ENCODE data around the gene ARID2. TPM values are rescaled to one million over a fixed set of nuclear protein-coding genes. Genes with fewer than 3 reads are reported as not detected.

Gene ARID2
- total and polyA plus RNA-seq, 10 of the 15 experiments (the other 5 are each of a cell fraction or from before 2014, with no cell fraction given): 9.2 to 29.8 (median 20.3) TPM

- intact Hi-C loops (cut with micrococcal nuclease; ENCODE audit: unreplicated experiment): no loop called here
- no peak for DNase-seq (ENCODE audit: low read depth, low spot score)
- FAIRE-seq: no peak
- H3K79me2 ChIP-seq (ENCODE audit: control insufficient read depth, insufficient read depth, low read length): no peaks in the 10 kb centered on the region
- no peaks in the 10 kb centered on the region for H4K20me1 ChIP-seq (ENCODE audit: control insufficient read depth, insufficient read depth)
- ChIA-PET RAD21 (ENCODE audit: unreplicated experiment) (interaction anchor here (0.7 kb wide), 1 partner anchor 94 kb away, joined by 3 read pairs; no protein-coding TSS in a partner anchor), POLR2A (no interaction called here), CTCF (interaction anchor here (0.6 to 1.5 kb wide), 3 partner anchors 42 to 296 kb away, joined by 3 to 5 read pairs (median 3); no protein-coding TSS in a partner anchor), SMC1A (ENCODE audit: uncharacterized antibody, unreplicated experiment) (interaction anchor here (1.2 to 1.4 kb wide), 2 partner anchors 11 to 69 kb away, joined by 3 to 4 read pairs; no protein-coding TSS in a partner anchor)
- no peak overlapping the region for H2AFZ ChIP-seq (ENCODE audit: control insufficient read depth, low read depth, low read length)
- H3K9ac ChIP-seq (ENCODE audit: control insufficient read depth, insufficient read depth, low read length): no peak overlapping the region
- H3K27ac ChIP-seq (ENCODE audit: control insufficient read depth, insufficient read depth): no peak overlapping the region
- H3K4me2 ChIP-seq (ENCODE audit: control insufficient read depth, insufficient read depth): no peak overlapping the region
- in situ Hi-C loops (cut with MboI): no loop called here
- peaks cover 0 to 5% of the 10 kb centered on the region in 2 experiments; a peak in 2 of 4 replicates for H3K36me3 ChIP-seq (ENCODE audit: control insufficient read depth in 2 of 2, insufficient read depth in 2 of 2, low read length in 1 of 2)
- no peaks in the 10 kb centered on the region for H3K27me3 ChIP-seq (replicated peaks in 1 of 2; ENCODE audit: control insufficient read depth in 2 of 2, insufficient read depth in 2 of 2, low read length in 1 of 2)
- H3K4me1 ChIP-seq (ENCODE audit: control insufficient read depth, insufficient read depth, low read length): no peaks in the 10 kb centered on the region
- BruUV-seq (replicated peaks): no TSS peak
- WGBS (ENCODE audit: insufficient coverage, insufficient replicate concordance, low lambda C conversion rate, missing lambda C conversion rate): 100% methylated on average over 1 of the region's 1 CpG
- no peak for ATAC-seq
- H3K4me3 ChIP-seq: no peak overlapping the region
- no peaks in the 10 kb centered on the region for H3K9me3 ChIP-seq (replicated peaks; ENCODE audit: control insufficient read depth, insufficient read depth, low read length)
- TF ChIP-seq MLLT1 (IDR thresholded peaks at IDR 0.05) (no peak), KAT2A (conservative IDR thresholded peaks at IDR 0.05; ENCODE audit: control insufficient read depth, low read depth, low read length) (no peak), ZNF207 (IDR thresholded peaks at IDR 0.05; ENCODE audit: borderline replicate concordance) (no peak), YY1 (IDR thresholded peaks at IDR 0.05; ENCODE audit: low read depth, low read length) (no peak), ZNF24 (IDR thresholded peaks at IDR 0.05) (no peak), SMAD1 (IDR thresholded peaks at IDR 0.05; ENCODE audit: low read depth, partially characterized antibody) (no peak), ATF7 (IDR thresholded peaks at IDR 0.05; ENCODE audit: low read depth) (no peak), SMC3 (IDR thresholded peaks at IDR 0.05; ENCODE audit: borderline replicate concordance, low read length) (no peak)
- TF ChIP-seq, protein P1, sequence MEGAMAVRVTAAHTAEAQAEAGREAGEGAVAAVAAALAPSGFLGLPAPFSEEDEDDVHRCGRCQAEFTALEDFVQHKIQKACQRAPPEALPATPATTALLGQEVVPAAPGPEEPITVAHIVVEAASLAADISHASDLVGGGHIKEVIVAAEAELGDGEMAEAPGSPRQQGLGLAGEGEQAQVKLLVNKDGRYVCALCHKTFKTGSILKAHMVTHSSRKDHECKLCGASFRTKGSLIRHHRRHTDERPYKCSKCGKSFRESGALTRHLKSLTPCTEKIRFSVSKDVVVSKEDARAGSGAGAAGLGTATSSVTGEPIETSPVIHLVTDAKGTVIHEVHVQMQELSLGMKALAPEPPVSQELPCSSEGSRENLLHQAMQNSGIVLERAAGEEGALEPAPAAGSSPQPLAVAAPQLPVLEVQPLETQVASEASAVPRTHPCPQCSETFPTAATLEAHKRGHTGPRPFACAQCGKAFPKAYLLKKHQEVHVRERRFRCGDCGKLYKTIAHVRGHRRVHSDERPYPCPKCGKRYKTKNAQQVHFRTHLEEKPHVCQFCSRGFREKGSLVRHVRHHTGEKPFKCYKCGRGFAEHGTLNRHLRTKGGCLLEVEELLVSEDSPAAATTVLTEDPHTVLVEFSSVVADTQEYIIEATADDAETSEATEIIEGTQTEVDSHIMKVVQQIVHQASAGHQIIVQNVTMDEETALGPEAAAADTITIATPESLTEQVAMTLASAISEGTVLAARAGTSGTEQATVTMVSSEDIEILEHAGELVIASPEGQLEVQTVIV (IDR thresholded peaks at IDR 0.05; ENCODE audit: borderline replicate concordance, partially characterized antibody): no peak
- TF ChIP-seq, protein P2, sequence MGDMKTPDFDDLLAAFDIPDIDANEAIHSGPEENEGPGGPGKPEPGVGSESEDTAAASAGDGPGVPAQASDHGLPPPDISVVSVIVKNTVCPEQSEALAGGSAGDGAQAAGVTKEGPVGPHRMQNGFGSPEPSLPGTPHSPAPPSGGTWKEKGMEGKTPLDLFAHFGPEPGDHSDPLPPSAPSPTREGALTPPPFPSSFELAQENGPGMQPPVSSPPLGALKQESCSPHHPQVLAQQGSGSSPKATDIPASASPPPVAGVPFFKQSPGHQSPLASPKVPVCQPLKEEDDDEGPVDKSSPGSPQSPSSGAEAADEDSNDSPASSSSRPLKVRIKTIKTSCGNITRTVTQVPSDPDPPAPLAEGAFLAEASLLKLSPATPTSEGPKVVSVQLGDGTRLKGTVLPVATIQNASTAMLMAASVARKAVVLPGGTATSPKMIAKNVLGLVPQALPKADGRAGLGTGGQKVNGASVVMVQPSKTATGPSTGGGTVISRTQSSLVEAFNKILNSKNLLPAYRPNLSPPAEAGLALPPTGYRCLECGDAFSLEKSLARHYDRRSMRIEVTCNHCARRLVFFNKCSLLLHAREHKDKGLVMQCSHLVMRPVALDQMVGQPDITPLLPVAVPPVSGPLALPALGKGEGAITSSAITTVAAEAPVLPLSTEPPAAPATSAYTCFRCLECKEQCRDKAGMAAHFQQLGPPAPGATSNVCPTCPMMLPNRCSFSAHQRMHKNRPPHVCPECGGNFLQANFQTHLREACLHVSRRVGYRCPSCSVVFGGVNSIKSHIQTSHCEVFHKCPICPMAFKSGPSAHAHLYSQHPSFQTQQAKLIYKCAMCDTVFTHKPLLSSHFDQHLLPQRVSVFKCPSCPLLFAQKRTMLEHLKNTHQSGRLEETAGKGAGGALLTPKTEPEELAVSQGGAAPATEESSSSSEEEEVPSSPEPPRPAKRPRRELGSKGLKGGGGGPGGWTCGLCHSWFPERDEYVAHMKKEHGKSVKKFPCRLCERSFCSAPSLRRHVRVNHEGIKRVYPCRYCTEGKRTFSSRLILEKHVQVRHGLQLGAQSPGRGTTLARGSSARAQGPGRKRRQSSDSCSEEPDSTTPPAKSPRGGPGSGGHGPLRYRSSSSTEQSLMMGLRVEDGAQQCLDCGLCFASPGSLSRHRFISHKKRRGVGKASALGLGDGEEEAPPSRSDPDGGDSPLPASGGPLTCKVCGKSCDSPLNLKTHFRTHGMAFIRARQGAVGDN (IDR thresholded peaks at IDR 0.05): no peak
- TF ChIP-seq, protein P3, sequence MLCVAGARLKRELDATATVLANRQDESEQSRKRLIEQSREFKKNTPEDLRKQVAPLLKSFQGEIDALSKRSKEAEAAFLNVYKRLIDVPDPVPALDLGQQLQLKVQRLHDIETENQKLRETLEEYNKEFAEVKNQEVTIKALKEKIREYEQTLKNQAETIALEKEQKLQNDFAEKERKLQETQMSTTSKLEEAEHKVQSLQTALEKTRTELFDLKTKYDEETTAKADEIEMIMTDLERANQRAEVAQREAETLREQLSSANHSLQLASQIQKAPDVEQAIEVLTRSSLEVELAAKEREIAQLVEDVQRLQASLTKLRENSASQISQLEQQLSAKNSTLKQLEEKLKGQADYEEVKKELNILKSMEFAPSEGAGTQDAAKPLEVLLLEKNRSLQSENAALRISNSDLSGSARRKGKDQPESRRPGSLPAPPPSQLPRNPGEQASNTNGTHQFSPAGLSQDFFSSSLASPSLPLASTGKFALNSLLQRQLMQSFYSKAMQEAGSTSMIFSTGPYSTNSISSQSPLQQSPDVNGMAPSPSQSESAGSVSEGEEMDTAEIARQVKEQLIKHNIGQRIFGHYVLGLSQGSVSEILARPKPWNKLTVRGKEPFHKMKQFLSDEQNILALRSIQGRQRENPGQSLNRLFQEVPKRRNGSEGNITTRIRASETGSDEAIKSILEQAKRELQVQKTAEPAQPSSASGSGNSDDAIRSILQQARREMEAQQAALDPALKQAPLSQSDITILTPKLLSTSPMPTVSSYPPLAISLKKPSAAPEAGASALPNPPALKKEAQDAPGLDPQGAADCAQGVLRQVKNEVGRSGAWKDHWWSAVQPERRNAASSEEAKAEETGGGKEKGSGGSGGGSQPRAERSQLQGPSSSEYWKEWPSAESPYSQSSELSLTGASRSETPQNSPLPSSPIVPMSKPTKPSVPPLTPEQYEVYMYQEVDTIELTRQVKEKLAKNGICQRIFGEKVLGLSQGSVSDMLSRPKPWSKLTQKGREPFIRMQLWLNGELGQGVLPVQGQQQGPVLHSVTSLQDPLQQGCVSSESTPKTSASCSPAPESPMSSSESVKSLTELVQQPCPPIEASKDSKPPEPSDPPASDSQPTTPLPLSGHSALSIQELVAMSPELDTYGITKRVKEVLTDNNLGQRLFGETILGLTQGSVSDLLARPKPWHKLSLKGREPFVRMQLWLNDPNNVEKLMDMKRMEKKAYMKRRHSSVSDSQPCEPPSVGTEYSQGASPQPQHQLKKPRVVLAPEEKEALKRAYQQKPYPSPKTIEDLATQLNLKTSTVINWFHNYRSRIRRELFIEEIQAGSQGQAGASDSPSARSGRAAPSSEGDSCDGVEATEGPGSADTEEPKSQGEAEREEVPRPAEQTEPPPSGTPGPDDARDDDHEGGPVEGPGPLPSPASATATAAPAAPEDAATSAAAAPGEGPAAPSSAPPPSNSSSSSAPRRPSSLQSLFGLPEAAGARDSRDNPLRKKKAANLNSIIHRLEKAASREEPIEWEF (IDR thresholded peaks at IDR 0.05; ENCODE audit: insufficient replicate concordance, low read depth, low read length): no peak
Observed at GRCh38 chr12:45839917-45840316, 110.4 kb downstream of the ARID2 start.
